ENCODE results near the gene ZNF717.
"Not testable (repeated sequence)": the region's sequence is repeated elsewhere in the genome, so short reads cannot be mapped to it uniquely, and the experiment has no call there.

Gene ZNF717

DNA sequence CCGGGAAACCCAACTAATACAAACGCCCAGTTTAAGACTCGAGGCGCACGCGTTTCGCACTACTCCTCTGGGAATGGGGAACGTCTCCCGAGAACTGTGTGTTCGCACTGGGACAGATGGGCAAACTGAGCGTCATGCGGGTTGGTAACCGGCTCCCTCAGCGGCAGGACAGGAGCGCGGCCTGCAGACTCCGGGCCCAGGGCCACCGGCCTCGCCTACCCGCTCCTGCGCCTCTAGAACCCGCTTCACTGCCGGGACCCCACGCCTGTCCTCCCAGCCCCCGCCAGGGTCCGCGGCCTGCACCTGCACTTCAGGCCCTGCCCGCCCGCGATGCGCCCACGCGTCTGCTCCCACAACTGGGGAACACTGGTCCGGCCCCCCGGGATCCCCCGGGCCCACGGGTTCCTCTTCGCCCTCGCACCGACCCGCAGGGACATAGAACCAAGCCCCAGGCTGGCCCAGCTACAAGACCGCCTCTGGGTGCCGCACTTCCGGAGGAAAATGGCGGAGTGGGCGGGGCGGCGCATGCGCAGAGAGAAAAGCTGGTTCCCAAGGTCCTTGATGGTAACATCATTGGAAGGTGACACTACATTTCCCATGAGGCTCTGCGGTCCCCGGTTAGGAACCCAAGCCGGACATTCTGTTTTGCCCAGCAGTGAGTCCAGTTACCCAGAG lies at the start of gene ZNF717:
ZNF717 (minus strand) TSS at position 469 of the 675 bp plus-strand sequence. CDS start 2,187 bp downstream, outside the sequence.
- peak within 1 kb of the TSS; percentile 68 for H3K4me3 ChIP-seq (ENCODE audit: low read length)
- peak; percentile 43 for DNase-seq (ENCODE audit: low read depth)

- DNase-seq (ENCODE audit: low read depth); H3K4me3 ChIP-seq (ENCODE audit: low read length): not testable (repeated sequence)
Measured at GRCh38 chr3:75831076-75831475, 45.7 kb upstream of the ZNF717 start.

- peak; percentile 9 for TF ChIP-seq CTCF (conservative IDR thresholded peaks at IDR 0.05; ENCODE audit: low read depth, low read length)
- DNase-seq (ENCODE audit: low read depth); H3K4me3 ChIP-seq (ENCODE audit: low read length): not testable (repeated sequence)
Measured at GRCh38 chr3:75818019-75818418, 32.7 kb upstream of the ZNF717 start.

DNA sequence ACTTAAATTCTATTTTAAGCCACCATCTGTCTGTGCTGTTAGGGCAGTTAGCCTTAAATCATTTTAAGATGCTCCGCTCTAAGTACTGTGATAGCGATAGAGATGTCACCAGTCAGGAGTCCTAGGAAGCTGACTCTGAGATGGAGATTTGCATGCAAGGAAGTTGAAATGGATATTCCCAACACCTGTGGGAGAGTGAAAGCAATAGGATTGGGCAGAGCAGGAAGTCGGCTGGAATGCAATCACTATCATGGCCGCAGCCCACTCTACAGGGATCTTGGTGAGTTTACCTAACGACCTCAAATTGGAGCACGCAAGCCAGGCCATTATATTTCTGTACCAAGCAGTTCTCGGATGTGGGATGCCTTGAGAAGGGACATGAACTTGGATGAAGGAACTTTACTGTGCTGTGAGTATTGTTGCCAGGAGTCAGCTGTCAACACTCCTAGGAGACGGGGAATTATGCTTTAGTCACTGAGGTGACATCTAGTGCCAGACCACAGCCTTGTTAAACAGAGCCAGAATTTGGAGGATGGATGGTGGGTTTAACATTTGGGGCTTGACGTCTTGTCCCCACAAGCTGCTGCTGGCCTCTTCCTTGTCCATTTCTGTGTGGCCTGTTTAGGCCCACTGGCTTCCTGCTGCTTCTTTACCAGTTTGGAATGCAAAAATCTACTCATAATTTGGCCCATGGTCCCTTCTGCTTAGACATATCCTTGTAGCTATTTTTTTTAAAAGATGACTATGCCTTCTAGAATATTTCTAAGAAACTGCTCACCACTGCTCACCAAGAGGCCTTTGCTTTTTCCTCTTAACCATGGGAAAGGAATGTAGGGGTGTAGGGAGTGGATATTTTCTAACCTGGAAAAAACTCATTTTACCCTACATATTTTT lies 31.2 kb upstream of the ZNF717 start:
- H3K4me3 ChIP-seq (ENCODE audit: low read length); DNase-seq (ENCODE audit: low read depth): not testable (repeated sequence)

- no peak overlapping the region for H3K4me3 ChIP-seq (ENCODE audit: low read length)
- no peak for TF ChIP-seq CTCF (conservative IDR thresholded peaks at IDR 0.05; ENCODE audit: low read depth, low read length)
- DNase-seq (ENCODE audit: low read depth) = no peak
Measured at GRCh38 chr3:75814797-75815196, 29.4 kb upstream of the ZNF717 start.

DNA sequence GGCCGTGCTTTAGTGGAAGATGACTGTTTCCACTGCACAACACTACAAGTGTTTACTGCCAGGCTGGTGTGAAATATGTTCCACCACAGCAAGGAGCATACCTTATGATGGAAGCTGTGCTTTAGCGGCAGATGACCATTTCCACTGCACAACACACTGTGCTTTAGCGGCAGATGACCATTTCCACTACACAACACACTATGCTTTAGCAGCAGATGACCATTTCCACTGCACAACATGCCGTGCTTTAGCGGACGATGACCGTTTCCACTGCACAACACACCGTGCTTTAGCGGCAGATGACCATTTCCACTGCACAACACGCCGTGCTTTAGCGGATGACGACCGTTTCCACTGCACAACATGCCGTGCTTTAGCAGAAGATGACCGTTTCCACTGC lies 2.8 kb downstream of the ZNF717 start:
- no peak for TF ChIP-seq CTCF (conservative IDR thresholded peaks at IDR 0.05; ENCODE audit: low read depth, low read length)
- no peak overlapping the region for H3K4me3 ChIP-seq (ENCODE audit: low read length)
- DNase-seq (ENCODE audit: low read depth) = no peak

GRCh38 chr3:75781079-75781745 lies 4.1 kb downstream of the ZNF717 start:
- no peak for TF ChIP-seq CTCF (conservative IDR thresholded peaks at IDR 0.05; ENCODE audit: low read depth, low read length)
- DNase-seq (ENCODE audit: low read depth) = no peak
- no peak overlapping the region for H3K4me3 ChIP-seq (ENCODE audit: low read length)

- not testable (repeated sequence) for DNase-seq (ENCODE audit: low read depth); H3K4me3 ChIP-seq (ENCODE audit: low read length)
Measured at GRCh38 chr3:75777742-75778141, 7.6 kb downstream of the ZNF717 start.

DNA sequence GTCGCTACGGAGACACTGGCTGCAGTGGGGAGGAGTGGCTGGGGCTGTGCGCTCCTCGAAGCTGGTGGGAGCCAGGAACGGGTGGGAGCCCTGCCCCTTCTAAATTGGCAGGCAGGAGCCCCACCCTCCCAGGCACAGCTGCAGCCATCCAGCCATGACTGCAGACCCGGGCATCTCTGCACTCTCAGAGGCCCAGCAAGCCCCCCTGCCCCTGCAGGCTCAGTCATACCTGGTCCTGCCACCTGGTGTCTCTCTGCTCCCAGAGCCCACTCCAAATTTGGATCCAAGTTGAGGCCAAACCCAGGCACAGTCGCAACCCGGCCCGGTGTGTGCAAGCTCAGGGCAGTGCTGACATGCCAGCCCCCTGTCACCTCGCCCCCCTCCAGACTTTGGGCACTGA lies 13.7 kb downstream of the ZNF717 start:
- H3K4me3 ChIP-seq (ENCODE audit: low read length); DNase-seq (ENCODE audit: low read depth): not testable (repeated sequence)

Data from retinal pigment epithelial cell (primary cell).